HepG2 (cell line): Measurements from ENCODE around the gene ZSCAN31. TPM values are rescaled to one million over a fixed set of nuclear protein-coding genes. Genes with fewer than 3 reads are reported as not detected.

Source experiments
- CENPBD1 ChIP-seq: sonication (generic); formaldehyde crosslinking; IDR thresholded peaks from 2 replicates; pipeline ENCODE4 v1.8.0; 2022; ENCODE audit warnings: missing genetic modification reagents, low read depth, mild to moderate bottlenecking, borderline replicate concordance
- ELF1 ChIP-seq: sonication (generic); formaldehyde crosslinking; IDR thresholded peaks from 2 replicates; pipeline ENCODE4 v1.4.0; 2020; ENCODE audit warnings: missing genetic modification reagents
- FOXA1 ChIP-seq, 2 experiments: fragments of 450-650 bp in 1 of 2; sonication (generic) in 1 of 2; formaldehyde crosslinking in 1 of 2; IDR thresholded peaks; 2 replicates each; pipeline versions ENCODE4 v1.4.0 to v1.6.1; 2016 to 2020; ENCODE audit warnings: missing genetic modification reagents in 1 of 2
- FOXO1 ChIP-seq: sonication (generic); formaldehyde crosslinking; IDR thresholded peaks from 2 replicates; pipeline ENCODE4 v1.4.0; 2020; ENCODE audit warnings: missing genetic modification reagents
- IKZF4 ChIP-seq: sonication (generic); formaldehyde crosslinking; IDR thresholded peaks from 2 replicates; pipeline ENCODE4 v1.5.1; 2020; ENCODE audit warnings: borderline replicate concordance, mild to moderate bottlenecking, low read depth, missing genetic modification reagents; ENCODE audit errors: not compliant biosample characterization
- KDM5B ChIP-seq: sonication (generic); formaldehyde crosslinking; IDR thresholded peaks from 2 replicates; pipeline ENCODE4 v1.4.0; 2020; ENCODE audit warnings: missing genetic modification reagents, mild to moderate bottlenecking, borderline replicate concordance
- MED13 ChIP-seq: sonication (generic); formaldehyde crosslinking; IDR thresholded peaks from 2 replicates; pipeline ENCODE4 v1.5.0; 2020; ENCODE audit warnings: missing genetic modification reagents
- RARG ChIP-seq: sonication (generic); formaldehyde crosslinking; IDR thresholded peaks from 2 replicates; pipeline ENCODE4 v1.4.0; 2020; ENCODE audit warnings: low read depth, mild to moderate bottlenecking, missing genetic modification reagents
- REL ChIP-seq: sonication (generic); formaldehyde crosslinking; conservative IDR thresholded peaks from 2 replicates; pipeline ENCODE4 v1.8.0; 2022; ENCODE audit warnings: mild to moderate bottlenecking, missing genetic modification reagents, moderate library complexity
- RERE ChIP-seq: IDR thresholded peaks from 2 replicates; pipeline ENCODE4 v1.6.1; 2016; ENCODE audit warnings: low read depth, missing genetic modification reagents, missing compliant biosample characterization
- SOX6 ChIP-seq, 2 experiments: fragments of 450-650 bp in 1 of 2; sonication (generic) in 1 of 2; formaldehyde crosslinking in 1 of 2; IDR thresholded peaks; 2 replicates each; pipeline versions ENCODE4 v1.4.0 to v1.6.1; 2017 to 2020; ENCODE audit warnings: antibody characterized with exemption in 1 of 2, mild to moderate bottlenecking in 1 of 2, missing genetic modification reagents in 1 of 2
- SP1 ChIP-seq, 2 experiments: fragments of 450-650 bp in 1 of 2; sonication (generic) in 1 of 2; formaldehyde crosslinking in 1 of 2; IDR thresholded peaks; 2 replicates each; pipeline versions ENCODE4 v1.4.0 to v1.6.1; 2016 to 2020; ENCODE audit warnings: missing genetic modification reagents in 1 of 2
- TMF1 ChIP-seq: sonication (generic); formaldehyde crosslinking; IDR thresholded peaks from 2 replicates; pipeline ENCODE4 v1.8.1; 2022; ENCODE audit warnings: low read depth, missing genetic modification reagents
- ZBTB3 ChIP-seq: sonication (generic); formaldehyde crosslinking; IDR thresholded peaks from 2 replicates; pipeline ENCODE4 v1.4.0; 2020; ENCODE audit warnings: low read depth, mild to moderate bottlenecking, moderate library complexity, missing genetic modification reagents, borderline replicate concordance
- ZBTB33 ChIP-seq: sonication (generic); formaldehyde crosslinking; IDR thresholded peaks from 2 replicates; pipeline ENCODE4 v1.4.0; 2020; ENCODE audit warnings: missing genetic modification reagents
- ZBTB43 ChIP-seq: sonication (generic); formaldehyde crosslinking; conservative IDR thresholded peaks from 2 replicates; pipeline ENCODE4 v1.4.0; 2020; ENCODE audit warnings: missing genetic modification reagents
- ZEB1 ChIP-seq: IDR thresholded peaks from 2 replicates; pipeline ENCODE4 v1.6.1; 2012; ENCODE audit warnings: mild to moderate bottlenecking, low read depth, inconsistent platforms; ENCODE audit not compliant: insufficient replicate concordance
- ZFP36L1 ChIP-seq: sonication (generic); formaldehyde crosslinking; IDR thresholded peaks from 2 replicates; pipeline ENCODE4 v1.8.0; 2022; ENCODE audit warnings: mild to moderate bottlenecking, missing genetic modification reagents, moderate library complexity
- ZNF546 ChIP-seq: sonication (generic); formaldehyde crosslinking; conservative IDR thresholded peaks from 2 replicates; pipeline ENCODE4 v1.8.1; 2023; ENCODE audit warnings: mild to moderate bottlenecking, missing genetic modification reagents
- polyA plus RNA-seq, 8 experiments: library from polyadenylated mRNA; depleted of rRNA in 3 of 8; stranded (reverse) in 7 of 8; unstranded in 1 of 8; fragments of >200 nt; fragmentation: Illumina TruSeq in 4 of 8; extraction: Trizol in 4 of 8; gene quantifications; 2 replicates each; pipeline versions ENCODE4 v1.2.1 to v1.2.3, GENCODE V29; 2011 to 2016; ENCODE audit warnings: low read depth in 4 of 8, missing spikeins in 1 of 8, mixed read lengths in 1 of 8; ENCODE audit not compliant: insufficient read depth in 1 of 8
- total RNA-seq, 5 experiments: library from RNA; depleted of rRNA; stranded (reverse); fragments of >200 nt; fragmentation: Illumina TruSeq; extraction: Trizol; gene quantifications; 2 replicates each; pipeline ENCODE4 v1.2.3, GENCODE V29; 2016; ENCODE audit warnings: low read depth in 1 of 5

The ZSCAN31 gene
- total and polyA plus RNA-seq, 2 of the 13 experiments (the other 11 are each of a cell fraction or from before 2014, with no cell fraction given), result 5.3 to 6.2 TPM

GRCh38 chr6:28355743-28356665 lies 20.1 kb upstream of the ZSCAN31 start (continued):
- TF ChIP-seq ZBTB43 (no peak), TMF1 (CRISPR knock-in tag) (no peak; the same call in 1 of the 2 replicates), CENPBD1 (no peak), SOX6 (IDR thresholded peaks at IDR 0.05) (no peak), SOX6 (CRISPR knock-in tag; IDR thresholded peaks at IDR 0.05) (peak; percentile 50), IKZF4 (CRISPR knock-in tag) (no peak), ZEB1 (no peak), ELF1 (CRISPR knock-in tag) (no peak; the same call in 1 of the 2 replicates), REL (CRISPR knock-in tag) (no peak), RARG (no peak), RERE (CRISPR knock-in tag) (no peak), SP1 (IDR thresholded peaks at IDR 0.05) (no peak), SP1 (CRISPR knock-in tag; IDR thresholded peaks at IDR 0.05) (no peak), ZFP36L1 (CRISPR knock-in tag) (no peak), MED13 (CRISPR knock-in tag) (no peak), FOXO1 (CRISPR knock-in tag) (no peak), ZBTB3 (CRISPR knock-in tag) (no peak), ZBTB33 (CRISPR knock-in tag) (no peak), ZNF546 (CRISPR knock-in tag) (no peak), FOXA1 (IDR thresholded peaks at IDR 0.05) (no peak), FOXA1 (CRISPR knock-in tag; IDR thresholded peaks at IDR 0.05) (0 out of 2 replicates have a peak, but pooled peaks have one; percentile 23), KDM5B (CRISPR knock-in tag) (peak; percentile 69)
